HG03558 (cell line): ENCODE results near the gene POR.
"Not testable (repeated sequence)": the region's sequence is repeated elsewhere in the genome, so short reads cannot be mapped to it uniquely, and the experiment has no call there.

ENCODE experiments used
- ATAC-seq: cut with Tn5 transposase; IDR thresholded peaks from one replicate; pipeline ENCODE4 v1.9.1; 2021; ENCODE audit warnings: moderate number of reproducible peaks; ENCODE audit not compliant: unreplicated experiment; ENCODE audit errors: extremely low read depth

POR gene

GRCh38 chr7:75987026-75987804 lies 72.3 kb downstream of the POR start:
- ATAC-seq: no peak

GRCh38 chr7:75987805-75988567 lies 73.0 kb downstream of the POR start:
- no peak for ATAC-seq

- no peak for ATAC-seq
Observed at GRCh38 chr7:75988568-75989499, 73.9 kb downstream of the POR start.

GRCh38 chr7:75989500-75990388 lies 74.8 kb downstream of the POR start:
- ATAC-seq: no peak

- ATAC-seq: no peak
Observed at GRCh38 chr7:75991531-75992082, 76.7 kb downstream of the POR start.

- no peak for ATAC-seq
Observed at GRCh38 chr7:75992083-75992755, 77.3 kb downstream of the POR start.

- ATAC-seq: no peak
Observed at GRCh38 chr7:75993689-75994387, 78.9 kb downstream of the POR start.

GRCh38 chr7:75994388-75995051 lies 79.6 kb downstream of the POR start, which contains the start of gene TMEM120A:
Gene TMEM120A, minus strand, starts transcription at chr7:75994595. Its CDS starts 25 bp downstream, at chr7:75994570.
- peak; percentile 71 for ATAC-seq

GRCh38 chr7:75995052-75995471 lies 80.1 kb downstream of the POR start:
- ATAC-seq: no peak

- ATAC-seq: no peak
Observed at GRCh38 chr7:75995996-75996395, 81.0 kb downstream of the POR start.

- ATAC-seq: no peak
Observed at GRCh38 chr7:75996476-75996875, 81.5 kb downstream of the POR start.

- no peak for ATAC-seq
Observed at GRCh38 chr7:75998038-75998437, 83.1 kb downstream of the POR start.

- no peak for ATAC-seq
Observed at GRCh38 chr7:76000566-76000965, 85.6 kb downstream of the POR start.

- ATAC-seq: no peak
Observed at GRCh38 chr7:76002139-76002538, 87.2 kb downstream of the POR start.

- no peak for ATAC-seq
Observed at GRCh38 chr7:76002822-76003221, 87.9 kb downstream of the POR start.

GRCh38 chr7:76003351-76003750 lies 88.4 kb downstream of the POR start:
- no peak for ATAC-seq

- not testable (repeated sequence) for ATAC-seq
Observed at GRCh38 chr7:76005004-76005403, 90.0 kb downstream of the POR start.
